ENCODE measurements around the gene N4BP2L1. TPM values are rescaled to one million over a fixed set of nuclear protein-coding genes. Genes with fewer than 3 reads are reported as not detected.

Gene N4BP2L1
- total RNA-seq, 1 experiment from 2014 or later = 1.1 TPM

DNA sequence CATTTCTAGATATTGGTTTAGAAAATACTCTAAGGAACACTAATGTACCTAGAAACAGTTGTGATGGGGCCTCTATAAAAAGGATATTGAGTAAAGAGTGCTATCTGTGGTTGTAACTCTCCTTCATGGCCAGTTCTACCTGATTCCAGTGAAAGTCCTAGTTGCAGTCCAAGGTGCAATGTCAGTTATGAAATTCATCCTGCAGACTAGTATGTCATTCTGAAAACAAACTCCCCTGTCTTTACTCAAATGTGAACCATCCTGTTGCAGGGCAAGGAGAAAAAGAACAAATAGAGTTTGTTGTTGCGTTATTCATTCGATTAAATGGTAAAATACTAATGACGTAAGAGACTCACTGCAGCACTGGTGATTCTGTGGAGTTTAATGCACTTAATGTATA is 18.3 kb upstream of the N4BP2L1 start:
- POLR2A ChIA-PET = no interaction called here
- Histone ChIP-seq H3K4me2 (ENCODE audit: low read length) (no peak overlapping the region), H3K4me1 (ENCODE audit: control insufficient read depth in 1 of 2, insufficient read depth in 2 of 2, low read length in 2 of 2) (no peaks in the 10 kb centered on the region), H3K79me2 (ENCODE audit: insufficient read depth, low read length) (no peaks in the 10 kb centered on the region), H3K9me2 (ENCODE audit: insufficient read depth) (no peaks in the 10 kb centered on the region), H3K9me3 (ENCODE audit: control insufficient read depth in 1 of 2, insufficient read depth in 1 of 2, low read depth in 1 of 2, low read length in 2 of 2) (no peaks in the 10 kb centered on the region), H3K9ac (ENCODE audit: low read length) (no peak overlapping the region), H3K27me3 (ENCODE audit: insufficient read depth, low read length) (no peaks in the 10 kb centered on the region), H3K27ac (ENCODE audit: low read depth, low read length) (no peak overlapping the region), H3K36me3 (ENCODE audit: control insufficient read depth in 1 of 2, insufficient read depth in 2 of 2, low read length in 2 of 2) (no peaks in the 10 kb centered on the region; a peak in 1 of 4 replicates), H4K20me1 (ENCODE audit: insufficient read depth) (no peaks in the 10 kb centered on the region), H2AFZ (ENCODE audit: low read depth, low read length, poor library complexity, severe bottlenecking) (no peak overlapping the region), H3K4me3 (replicated peaks in 1 of 2; ENCODE audit: low read depth in 1 of 2, low read length in 2 of 2) (no peak overlapping the region)
- no TSS peak for BruUV-seq (replicated peaks)
- CTCF ChIA-PET = no interaction called here
- ATAC-seq = no peak
- intact Hi-C loops (cut with micrococcal nuclease) = no loop called here
- RAD21 ChIA-PET (ENCODE audit: low non-redundant PET in 1 of 2, low total read pairs in 2 of 2, uncharacterized antibody in 2 of 2, unreplicated experiment in 2 of 2) = no interaction called here
- DNase-seq (ENCODE audit: low read depth, low spot score) = no peak
- TF ChIP-seq EGR1 (IDR thresholded peaks at IDR 0.05; ENCODE audit: low read depth) (no peak), ZFX (IDR thresholded peaks at IDR 0.05) (no peak), ZNF274 (IDR thresholded peaks at IDR 0.05; ENCODE audit: low read depth, low read length) (no peak), ELF1 (IDR thresholded peaks at IDR 0.05; ENCODE audit: borderline replicate concordance, low read depth) (no peak), CBX3 (IDR thresholded peaks at IDR 0.05; ENCODE audit: low read depth) (no peak), POLR2A (IDR thresholded peaks at IDR 0.05; ENCODE audit: borderline replicate concordance, extremely low read depth, insufficient read depth, insufficient read length) (no peak), POLR2AphosphoS5 (IDR thresholded peaks at IDR 0.05; ENCODE audit: low read depth, low read length) (no peak), FOSL1 (IDR thresholded peaks at IDR 0.05; ENCODE audit: low read depth) (no peak), EZH2 (IDR thresholded peaks at IDR 0.05) (no peak), CEBPB (IDR thresholded peaks at IDR 0.05; ENCODE audit: low read depth) (no peak), YY1 (IDR thresholded peaks at IDR 0.05; ENCODE audit: extremely low read depth, insufficient replicate concordance, low read depth, low read length) (no peak), SP1 (IDR thresholded peaks at IDR 0.05; ENCODE audit: low read depth) (no peak), SIN3A (IDR thresholded peaks at IDR 0.05; ENCODE audit: low read depth) (no peak), RAD21 (IDR thresholded peaks at IDR 0.05; ENCODE audit: low read depth) (no peak), JUND (IDR thresholded peaks at IDR 0.05) (no peak), EZH2phosphoT487 (IDR thresholded peaks at IDR 0.05; ENCODE audit: borderline replicate concordance) (no peak)
- TF ChIP-seq, protein P1, sequence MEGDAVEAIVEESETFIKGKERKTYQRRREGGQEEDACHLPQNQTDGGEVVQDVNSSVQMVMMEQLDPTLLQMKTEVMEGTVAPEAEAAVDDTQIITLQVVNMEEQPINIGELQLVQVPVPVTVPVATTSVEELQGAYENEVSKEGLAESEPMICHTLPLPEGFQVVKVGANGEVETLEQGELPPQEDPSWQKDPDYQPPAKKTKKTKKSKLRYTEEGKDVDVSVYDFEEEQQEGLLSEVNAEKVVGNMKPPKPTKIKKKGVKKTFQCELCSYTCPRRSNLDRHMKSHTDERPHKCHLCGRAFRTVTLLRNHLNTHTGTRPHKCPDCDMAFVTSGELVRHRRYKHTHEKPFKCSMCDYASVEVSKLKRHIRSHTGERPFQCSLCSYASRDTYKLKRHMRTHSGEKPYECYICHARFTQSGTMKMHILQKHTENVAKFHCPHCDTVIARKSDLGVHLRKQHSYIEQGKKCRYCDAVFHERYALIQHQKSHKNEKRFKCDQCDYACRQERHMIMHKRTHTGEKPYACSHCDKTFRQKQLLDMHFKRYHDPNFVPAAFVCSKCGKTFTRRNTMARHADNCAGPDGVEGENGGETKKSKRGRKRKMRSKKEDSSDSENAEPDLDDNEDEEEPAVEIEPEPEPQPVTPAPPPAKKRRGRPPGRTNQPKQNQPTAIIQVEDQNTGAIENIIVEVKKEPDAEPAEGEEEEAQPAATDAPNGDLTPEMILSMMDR (IDR thresholded peaks at IDR 0.05 in 2 of 3, conservative IDR thresholded peaks at IDR 0.05 in 1 of 3; ENCODE audit: borderline replicate concordance in 1 of 3, insufficient read depth in 1 of 3, low read depth in 2 of 3, low read length in 2 of 3) = no peak
- TF ChIP-seq, protein P2, sequence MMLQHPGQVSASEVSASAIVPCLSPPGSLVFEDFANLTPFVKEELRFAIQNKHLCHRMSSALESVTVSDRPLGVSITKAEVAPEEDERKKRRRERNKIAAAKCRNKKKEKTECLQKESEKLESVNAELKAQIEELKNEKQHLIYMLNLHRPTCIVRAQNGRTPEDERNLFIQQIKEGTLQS (IDR thresholded peaks at IDR 0.05) = no peak
- TF ChIP-seq, protein P3, sequence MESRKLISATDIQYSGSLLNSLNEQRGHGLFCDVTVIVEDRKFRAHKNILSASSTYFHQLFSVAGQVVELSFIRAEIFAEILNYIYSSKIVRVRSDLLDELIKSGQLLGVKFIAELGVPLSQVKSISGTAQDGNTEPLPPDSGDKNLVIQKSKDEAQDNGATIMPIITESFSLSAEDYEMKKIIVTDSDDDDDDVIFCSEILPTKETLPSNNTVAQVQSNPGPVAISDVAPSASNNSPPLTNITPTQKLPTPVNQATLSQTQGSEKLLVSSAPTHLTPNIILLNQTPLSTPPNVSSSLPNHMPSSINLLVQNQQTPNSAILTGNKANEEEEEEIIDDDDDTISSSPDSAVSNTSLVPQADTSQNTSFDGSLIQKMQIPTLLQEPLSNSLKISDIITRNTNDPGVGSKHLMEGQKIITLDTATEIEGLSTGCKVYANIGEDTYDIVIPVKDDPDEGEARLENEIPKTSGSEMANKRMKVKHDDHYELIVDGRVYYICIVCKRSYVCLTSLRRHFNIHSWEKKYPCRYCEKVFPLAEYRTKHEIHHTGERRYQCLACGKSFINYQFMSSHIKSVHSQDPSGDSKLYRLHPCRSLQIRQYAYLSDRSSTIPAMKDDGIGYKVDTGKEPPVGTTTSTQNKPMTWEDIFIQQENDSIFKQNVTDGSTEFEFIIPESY (IDR thresholded peaks at IDR 0.05; ENCODE audit: extremely low read depth, insufficient replicate concordance, low read length) = no peak

Data from HCT116 (cell line).